Panc1 (cell line): Measurements from ENCODE around the gene ZNF587B.

ENCODE experiments used
- POLR2AphosphoS5 ChIP-seq: IDR thresholded peaks from 2 replicates; pipeline ENCODE4 v1.6.1; 2012; ENCODE audit warnings: mild to moderate bottlenecking, low read depth, low read length, moderate library complexity
- TF ChIP-seq, protein P1 (sequence below): fragments of 450-650 bp; IDR thresholded peaks from 2 replicates; pipeline ENCODE4 v1.5.1; 2017; ENCODE audit warnings: mild to moderate bottlenecking

DNA sequence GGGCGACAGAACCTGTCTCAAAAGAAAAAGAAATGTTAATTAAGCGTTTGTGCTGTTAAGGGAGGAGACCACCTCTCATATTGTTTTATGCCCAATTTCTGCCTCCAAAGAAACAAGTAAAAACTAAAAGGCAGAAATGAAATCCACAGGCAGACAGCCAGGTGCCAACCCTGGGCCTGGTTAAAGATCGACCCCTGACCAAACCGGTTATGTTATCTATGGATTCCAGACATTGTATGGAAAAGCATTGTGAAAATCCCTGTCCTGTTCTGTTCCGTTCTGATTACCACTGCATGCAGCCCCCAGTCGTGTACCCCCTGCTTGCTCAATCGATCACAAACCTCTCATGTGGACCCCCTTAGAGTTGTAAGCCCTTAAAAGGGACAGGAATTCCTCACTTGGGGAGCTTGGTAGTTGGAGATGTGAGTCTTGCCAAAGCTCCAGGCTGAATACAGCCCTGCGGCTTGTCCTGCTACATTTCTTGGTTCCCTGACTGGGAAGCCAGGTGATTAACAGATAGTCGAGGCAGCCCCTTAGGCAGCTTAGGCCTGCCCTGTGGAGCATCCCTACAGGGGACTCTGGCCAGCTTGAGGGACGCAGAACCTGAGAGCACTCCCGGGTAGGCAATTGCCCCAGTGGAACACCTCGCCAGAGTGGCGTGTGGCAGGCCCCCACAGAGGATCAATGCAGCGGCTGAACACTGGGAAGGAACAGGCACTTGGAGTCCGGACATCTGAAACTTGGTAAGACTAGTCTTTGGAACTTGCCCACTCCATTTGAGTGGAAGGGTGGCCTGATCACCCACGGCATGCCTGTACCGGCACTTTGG is 14.6 kb upstream of the ZNF587B start:
- TF ChIP-seq, protein P1, sequence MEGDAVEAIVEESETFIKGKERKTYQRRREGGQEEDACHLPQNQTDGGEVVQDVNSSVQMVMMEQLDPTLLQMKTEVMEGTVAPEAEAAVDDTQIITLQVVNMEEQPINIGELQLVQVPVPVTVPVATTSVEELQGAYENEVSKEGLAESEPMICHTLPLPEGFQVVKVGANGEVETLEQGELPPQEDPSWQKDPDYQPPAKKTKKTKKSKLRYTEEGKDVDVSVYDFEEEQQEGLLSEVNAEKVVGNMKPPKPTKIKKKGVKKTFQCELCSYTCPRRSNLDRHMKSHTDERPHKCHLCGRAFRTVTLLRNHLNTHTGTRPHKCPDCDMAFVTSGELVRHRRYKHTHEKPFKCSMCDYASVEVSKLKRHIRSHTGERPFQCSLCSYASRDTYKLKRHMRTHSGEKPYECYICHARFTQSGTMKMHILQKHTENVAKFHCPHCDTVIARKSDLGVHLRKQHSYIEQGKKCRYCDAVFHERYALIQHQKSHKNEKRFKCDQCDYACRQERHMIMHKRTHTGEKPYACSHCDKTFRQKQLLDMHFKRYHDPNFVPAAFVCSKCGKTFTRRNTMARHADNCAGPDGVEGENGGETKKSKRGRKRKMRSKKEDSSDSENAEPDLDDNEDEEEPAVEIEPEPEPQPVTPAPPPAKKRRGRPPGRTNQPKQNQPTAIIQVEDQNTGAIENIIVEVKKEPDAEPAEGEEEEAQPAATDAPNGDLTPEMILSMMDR = no peak
- no peak for TF ChIP-seq POLR2AphosphoS5
